LHCN-M2 (cell line): ENCODE measurements around the gene NTRK2. TPM values are rescaled to one million over a fixed set of nuclear protein-coding genes. Genes with fewer than 3 reads are reported as not detected.
"Not testable (repeated sequence)": the region's sequence is repeated elsewhere in the genome, so short reads cannot be mapped to it uniquely, and the experiment has no call there.

Source experiments
- DNase-seq: peaks from one replicate; pipeline ENCODE4 v3.0.0-alpha.2; 2012; ENCODE audit warnings: low read depth
- total RNA-seq: library from RNA; depleted of rRNA; stranded (reverse); fragments of >200 nt; gene quantifications from 2 replicates; pipeline ENCODE4 v1.2.3, GENCODE V29; 2014

The NTRK2 gene
- total RNA-seq, 1 experiment from 2014 or later, result not detected

GRCh38 chr9:84886866-84887265 is 217.3 kb downstream of the NTRK2 start:
- no peak for DNase-seq

- no peak for DNase-seq
Observed at GRCh38 chr9:84891924-84892323, 222.4 kb downstream of the NTRK2 start.

GRCh38 chr9:84893419-84894128 is 224.0 kb downstream of the NTRK2 start:
- DNase-seq, result no peak

- DNase-seq, result no peak
Observed at GRCh38 chr9:84894859-84895258, 225.3 kb downstream of the NTRK2 start.

- no peak for DNase-seq
Observed at GRCh38 chr9:84897362-84898094, 228.0 kb downstream of the NTRK2 start.

- no peak for DNase-seq
Observed at GRCh38 chr9:84898188-84898587, 228.7 kb downstream of the NTRK2 start.

- not testable (repeated sequence) for DNase-seq
Observed at GRCh38 chr9:84898618-84899017, 229.1 kb downstream of the NTRK2 start.

GRCh38 chr9:84899326-84899725 is 229.8 kb downstream of the NTRK2 start:
- no peak for DNase-seq

- DNase-seq, result no peak
Observed at GRCh38 chr9:84900421-84900820, 230.9 kb downstream of the NTRK2 start.

GRCh38 chr9:84903963-84904362 is 234.4 kb downstream of the NTRK2 start:
- DNase-seq, result no peak

GRCh38 chr9:84916769-84917168 is 247.2 kb downstream of the NTRK2 start:
- no peak for DNase-seq

GRCh38 chr9:84917366-84918070 is 248.0 kb downstream of the NTRK2 start:
- DNase-seq, result no peak

- no peak for DNase-seq
Observed at GRCh38 chr9:84919440-84919839, 249.9 kb downstream of the NTRK2 start.

GRCh38 chr9:84921175-84921574 is 251.6 kb downstream of the NTRK2 start:
- no peak for DNase-seq

GRCh38 chr9:84922051-84922450 is 252.5 kb downstream of the NTRK2 start:
- no peak for DNase-seq

- no peak for DNase-seq
Observed at GRCh38 chr9:84924266-84924665, 254.7 kb downstream of the NTRK2 start.

- DNase-seq, result no peak
Observed at GRCh38 chr9:84925225-84925872, 255.8 kb downstream of the NTRK2 start.

GRCh38 chr9:84926793-84927192 is 257.3 kb downstream of the NTRK2 start:
- no peak for DNase-seq

GRCh38 chr9:84928419-84928818 is 258.9 kb downstream of the NTRK2 start:
- no peak for DNase-seq

GRCh38 chr9:84929068-84929467 is 259.5 kb downstream of the NTRK2 start:
- no peak for DNase-seq

- DNase-seq, result no peak
Observed at GRCh38 chr9:84932915-84933527, 263.5 kb downstream of the NTRK2 start.
